ENCODE measurements around the gene PTPRD. TPM values are rescaled to one million over a fixed set of nuclear protein-coding genes. Genes with fewer than 3 reads are reported as not detected.
"Not testable (repeated sequence)": the region's sequence is repeated elsewhere in the genome, so short reads cannot be mapped to it uniquely, and the experiment has no call there.

Gene PTPRD
- total and polyA plus RNA-seq, 2 donors = 2.2 to 13.5 TPM

DNA sequence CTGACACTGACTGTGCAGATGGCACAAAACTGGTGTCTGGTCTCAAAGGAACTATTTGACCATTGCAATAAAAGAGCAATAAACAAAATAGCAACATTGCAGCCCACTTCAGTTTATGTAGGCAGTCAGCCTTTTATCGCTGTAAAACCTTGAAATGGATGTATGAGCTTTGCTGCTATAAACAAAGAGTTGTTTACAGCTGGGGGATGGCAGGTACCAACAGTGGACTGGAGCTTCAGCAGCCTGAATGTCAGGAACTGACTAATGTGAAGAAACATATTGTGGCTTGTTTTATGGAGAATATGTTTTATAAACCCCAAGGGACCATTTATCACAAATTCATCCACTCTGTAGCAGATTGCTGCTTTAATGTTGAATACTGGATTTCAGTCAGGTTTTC is 78.0 kb downstream of the PTPRD start:
- DNase-seq (ENCODE audit: low read depth in 6 of 9, low spot score in 9 of 9) = no peak
- Histone ChIP-seq H3K4me1 (ENCODE audit: control insufficient read depth in 2 of 2, insufficient read depth in 2 of 2, low read length in 2 of 2) (no peaks in the 10 kb centered on the region), H3K27ac (ENCODE audit: low read depth in 1 of 2, low read length in 1 of 2) (no peak overlapping the region), H3K27me3 (ENCODE audit: control insufficient read depth in 2 of 2, insufficient read depth in 1 of 2, low read length in 1 of 2) (no peaks in the 10 kb centered on the region), H3K36me3 (ENCODE audit: control insufficient read depth in 2 of 2, insufficient read depth in 2 of 2, low read length in 1 of 2) (no peaks in the 10 kb centered on the region), H3K9me3 (ENCODE audit: control insufficient read depth in 2 of 2, insufficient read depth in 1 of 2, low read length in 1 of 2) (no peaks in the 10 kb centered on the region), H3K4me3 (ENCODE audit: low read length in 2 of 2) (no peak overlapping the region)
- WGBS = 82% methylated on average over 1 of the region's 1 CpG

- DNase-seq (ENCODE audit: low read depth in 6 of 9, low spot score in 9 of 9) = no peak
- H3K4me3 ChIP-seq (ENCODE audit: low read length in 2 of 2) = no peak overlapping the region
- no peak overlapping the region for H3K27ac ChIP-seq (ENCODE audit: low read depth in 1 of 2, low read length in 1 of 2)
- no peaks in the 10 kb centered on the region for H3K4me1 ChIP-seq (ENCODE audit: control insufficient read depth in 2 of 2, insufficient read depth in 2 of 2, low read length in 2 of 2)
- H3K9me3 ChIP-seq (ENCODE audit: control insufficient read depth in 2 of 2, insufficient read depth in 1 of 2, low read length in 1 of 2) = no peaks in the 10 kb centered on the region
- no peaks in the 10 kb centered on the region for H3K27me3 ChIP-seq (ENCODE audit: control insufficient read depth in 2 of 2, insufficient read depth in 1 of 2, low read length in 1 of 2)
- 87% methylated on average over 1 of the region's 1 CpG for WGBS
- no peaks in the 10 kb centered on the region for H3K36me3 ChIP-seq (ENCODE audit: control insufficient read depth in 2 of 2, insufficient read depth in 2 of 2, low read length in 1 of 2)
Measured at GRCh38 chr9:10525972-10526371, 86.8 kb downstream of the PTPRD start.

DNA sequence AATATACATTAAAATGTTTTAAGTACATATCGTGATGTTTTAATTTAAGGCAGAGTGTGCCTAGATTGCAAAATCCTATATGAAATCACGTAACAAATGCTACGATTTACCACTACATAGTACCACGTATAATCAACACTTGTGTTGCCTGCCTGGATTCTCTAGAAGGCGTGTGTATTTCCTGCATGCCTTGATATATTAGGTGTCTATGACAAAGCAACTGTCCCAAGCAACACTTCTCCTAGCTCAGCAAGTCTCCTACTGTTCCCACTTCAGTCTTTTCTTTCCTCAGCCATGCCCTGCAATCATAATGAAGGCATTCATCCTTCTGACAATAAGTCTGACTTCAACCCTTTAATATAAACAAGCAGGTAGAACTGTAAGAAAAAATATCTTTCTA is 89.6 kb downstream of the PTPRD start:
- Histone ChIP-seq H3K27ac (ENCODE audit: low read depth in 1 of 2, low read length in 1 of 2) (no peak overlapping the region), H3K4me3 (ENCODE audit: low read length in 2 of 2) (no peak overlapping the region), H3K9me3 (ENCODE audit: control insufficient read depth in 2 of 2, insufficient read depth in 1 of 2, low read length in 1 of 2) (no peaks in the 10 kb centered on the region), H3K36me3 (ENCODE audit: control insufficient read depth in 2 of 2, insufficient read depth in 2 of 2, low read length in 1 of 2) (no peaks in the 10 kb centered on the region), H3K27me3 (ENCODE audit: control insufficient read depth in 2 of 2, insufficient read depth in 1 of 2, low read length in 1 of 2) (no peaks in the 10 kb centered on the region), H3K4me1 (ENCODE audit: control insufficient read depth in 2 of 2, insufficient read depth in 2 of 2, low read length in 2 of 2) (no peaks in the 10 kb centered on the region)
- DNase-seq (ENCODE audit: low read depth in 6 of 9, low spot score in 9 of 9) = no peak
- WGBS = 84% methylated on average over 5 of the region's 5 CpGs

DNA sequence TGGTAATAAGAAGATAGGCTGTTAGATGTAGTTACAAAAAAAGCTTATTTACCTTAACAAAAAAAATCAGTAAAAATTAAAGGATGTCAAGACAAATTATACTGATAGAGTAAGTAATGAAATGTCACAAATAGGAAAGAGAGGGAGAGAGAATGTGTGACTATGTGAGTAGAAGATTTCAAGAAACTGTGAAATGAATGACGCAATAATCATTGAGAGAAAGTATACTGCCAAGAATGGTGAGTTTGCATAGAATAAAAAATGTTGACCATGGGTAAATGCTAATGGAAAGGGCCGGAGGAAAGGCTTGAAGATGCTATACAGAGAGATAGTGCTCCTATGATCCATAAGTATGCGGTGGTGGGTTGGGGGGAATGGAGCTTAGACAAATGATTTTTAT is 100.7 kb downstream of the PTPRD start:
- no peaks in the 10 kb centered on the region for H3K36me3 ChIP-seq (ENCODE audit: control insufficient read depth in 2 of 2, insufficient read depth in 2 of 2, low read length in 1 of 2)
- no peaks in the 10 kb centered on the region for H3K27me3 ChIP-seq (ENCODE audit: control insufficient read depth in 2 of 2, insufficient read depth in 1 of 2, low read length in 1 of 2)
- no peak overlapping the region for H3K4me3 ChIP-seq (ENCODE audit: low read length in 2 of 2)
- H3K9me3 ChIP-seq (ENCODE audit: control insufficient read depth in 2 of 2, insufficient read depth in 1 of 2, low read length in 1 of 2) = no peaks in the 10 kb centered on the region
- H3K27ac ChIP-seq (ENCODE audit: low read depth in 1 of 2, low read length in 1 of 2) = no peak overlapping the region
- H3K4me1 ChIP-seq (ENCODE audit: control insufficient read depth in 2 of 2, insufficient read depth in 2 of 2, low read length in 2 of 2) = no peaks in the 10 kb centered on the region
- DNase-seq (ENCODE audit: low read depth in 6 of 9, low spot score in 9 of 9) = no peak
- WGBS = 93% methylated on average over 3 of the region's 3 CpGs

- Histone ChIP-seq H3K36me3 (ENCODE audit: control insufficient read depth in 2 of 2, insufficient read depth in 2 of 2, low read length in 1 of 2) (no peaks in the 10 kb centered on the region), H3K4me3 (ENCODE audit: low read length in 2 of 2) (no peak overlapping the region), H3K27me3 (ENCODE audit: control insufficient read depth in 2 of 2, insufficient read depth in 1 of 2, low read length in 1 of 2) (no peaks in the 10 kb centered on the region), H3K4me1 (ENCODE audit: control insufficient read depth in 2 of 2, insufficient read depth in 2 of 2, low read length in 2 of 2) (no peaks in the 10 kb centered on the region), H3K27ac (ENCODE audit: low read depth in 1 of 2, low read length in 1 of 2) (no peak overlapping the region), H3K9me3 (ENCODE audit: control insufficient read depth in 2 of 2, insufficient read depth in 1 of 2, low read length in 1 of 2) (no peaks in the 10 kb centered on the region)
- no peak for DNase-seq (ENCODE audit: low read depth in 6 of 9, low spot score in 9 of 9)
- WGBS = 89% methylated on average over 4 of the region's 4 CpGs
Measured at GRCh38 chr9:10488937-10489336, 123.9 kb downstream of the PTPRD start.

DNA sequence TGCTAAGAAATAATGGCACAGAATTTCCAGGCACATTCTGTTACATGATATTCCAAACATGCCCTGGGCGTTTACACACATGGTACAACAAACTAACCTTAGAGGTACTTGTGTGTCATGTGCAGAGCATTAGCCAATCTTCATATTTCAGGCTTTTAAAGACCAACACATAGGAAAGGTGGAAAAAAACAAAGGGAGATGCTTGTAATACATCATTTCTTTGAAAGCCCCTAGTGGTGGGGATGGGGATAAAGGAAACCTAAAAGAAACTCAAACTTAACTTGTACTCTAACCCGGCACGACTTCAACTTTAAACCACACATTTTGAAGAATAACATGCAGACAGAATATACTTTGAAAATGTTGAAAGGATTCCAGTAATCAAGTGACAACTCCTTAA is 133.6 kb downstream of the PTPRD start:
- H3K27ac ChIP-seq (ENCODE audit: low read depth in 1 of 2, low read length in 1 of 2) = no peak overlapping the region
- no peak for DNase-seq (ENCODE audit: low read depth in 6 of 9, low spot score in 9 of 9)
- 44% methylated on average over 3 of the region's 3 CpGs for whole genome bisulfite sequencing
- H3K4me3 ChIP-seq (ENCODE audit: low read length in 2 of 2) = no peak overlapping the region
- peaks cover 0 to 3% of the 10 kb centered on the region in 2 donors for H3K9me3 ChIP-seq (ENCODE audit: control insufficient read depth in 2 of 2, insufficient read depth in 1 of 2, low read length in 1 of 2)
- no peaks in the 10 kb centered on the region for H3K27me3 ChIP-seq (ENCODE audit: control insufficient read depth in 2 of 2, insufficient read depth in 1 of 2, low read length in 1 of 2)
- no peaks in the 10 kb centered on the region for H3K4me1 ChIP-seq (ENCODE audit: control insufficient read depth in 2 of 2, insufficient read depth in 2 of 2, low read length in 2 of 2)
- no peaks in the 10 kb centered on the region for H3K36me3 ChIP-seq (ENCODE audit: control insufficient read depth in 2 of 2, insufficient read depth in 2 of 2, low read length in 1 of 2)

DNA sequence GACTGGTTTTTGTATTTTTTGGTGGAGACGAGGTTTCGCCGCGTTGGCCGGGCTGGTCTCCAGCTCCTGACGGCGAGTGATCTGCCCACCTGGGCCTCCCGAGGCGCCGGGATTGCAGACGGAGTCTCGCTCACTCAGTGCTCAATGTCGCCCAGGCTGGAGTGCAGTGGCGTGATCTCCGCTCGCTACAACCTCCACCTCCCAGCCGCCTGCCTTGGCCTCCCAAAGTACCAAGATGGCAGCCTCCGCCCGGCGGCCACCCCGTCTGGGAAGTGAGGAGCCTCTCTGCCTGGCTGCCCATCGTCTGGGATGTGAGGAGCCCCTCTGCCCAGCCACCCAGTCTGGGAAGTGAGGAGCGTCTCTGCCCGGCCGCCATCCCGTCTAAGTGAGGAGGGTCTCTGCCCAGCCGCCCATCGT is 163.6 kb downstream of the PTPRD start:
- not testable (repeated sequence) for H3K27ac ChIP-seq (ENCODE audit: low read depth in 1 of 2, low read length in 1 of 2); DNase-seq (ENCODE audit: low read depth in 6 of 9, low spot score in 9 of 9)
- 98% methylated on average over 28 of the region's 28 CpGs for WGBS

GRCh38 chr9:10447036-10447435 is 165.8 kb downstream of the PTPRD start:
- Histone ChIP-seq H3K4me1 (ENCODE audit: control insufficient read depth in 2 of 2, insufficient read depth in 2 of 2, low read length in 2 of 2) (no peaks in the 10 kb centered on the region), H3K27ac (ENCODE audit: low read depth in 1 of 2, low read length in 1 of 2) (no peak overlapping the region), H3K4me3 (ENCODE audit: low read length in 2 of 2) (no peak overlapping the region), H3K36me3 (ENCODE audit: control insufficient read depth in 2 of 2, insufficient read depth in 2 of 2, low read length in 1 of 2) (no peaks in the 10 kb centered on the region), H3K27me3 (ENCODE audit: control insufficient read depth in 2 of 2, insufficient read depth in 1 of 2, low read length in 1 of 2) (no peaks in the 10 kb centered on the region), H3K9me3 (ENCODE audit: control insufficient read depth in 2 of 2, insufficient read depth in 1 of 2, low read length in 1 of 2) (no peaks in the 10 kb centered on the region)
- 84% methylated on average over 3 of the region's 3 CpGs for WGBS
- no peak for DNase-seq (ENCODE audit: low read depth in 6 of 9, low spot score in 9 of 9)

More for the DNA sequence above, 163.6 kb downstream of the PTPRD start:
- H3K4me3 ChIP-seq (ENCODE audit: low read length in 2 of 2); H3K9me3 ChIP-seq (ENCODE audit: control insufficient read depth in 2 of 2, insufficient read depth in 1 of 2, low read length in 1 of 2); H3K4me1 ChIP-seq (ENCODE audit: control insufficient read depth in 2 of 2, insufficient read depth in 2 of 2, low read length in 2 of 2); H3K36me3 ChIP-seq (ENCODE audit: control insufficient read depth in 2 of 2, insufficient read depth in 2 of 2, low read length in 1 of 2); H3K27me3 ChIP-seq (ENCODE audit: control insufficient read depth in 2 of 2, insufficient read depth in 1 of 2, low read length in 1 of 2): not testable (repeated sequence)

DNA sequence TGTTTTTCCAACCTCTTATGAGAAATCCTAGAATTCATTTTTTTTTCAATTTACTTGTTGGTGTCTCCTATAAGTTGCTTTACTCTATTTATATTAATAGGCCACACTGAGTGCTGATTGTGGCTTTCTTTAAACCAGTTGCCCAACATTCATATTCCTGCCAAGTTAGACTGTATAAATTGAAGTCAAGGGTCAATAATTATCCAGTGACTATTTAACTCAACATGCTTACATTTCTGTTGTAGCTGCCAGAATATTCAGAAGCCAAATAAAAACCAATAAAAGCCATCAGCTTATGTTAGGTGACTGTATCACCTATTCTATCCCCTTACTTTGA is 169.0 kb downstream of the PTPRD start:
- no peaks in the 10 kb centered on the region for H3K36me3 ChIP-seq (ENCODE audit: control insufficient read depth in 2 of 2, insufficient read depth in 2 of 2, low read length in 1 of 2)
- no peaks in the 10 kb centered on the region for H3K4me1 ChIP-seq (ENCODE audit: control insufficient read depth in 2 of 2, insufficient read depth in 2 of 2, low read length in 2 of 2)
- H3K9me3 ChIP-seq (ENCODE audit: control insufficient read depth in 2 of 2, insufficient read depth in 1 of 2, low read length in 1 of 2) = no peaks in the 10 kb centered on the region
- no peak for DNase-seq (ENCODE audit: low read depth in 6 of 9, low spot score in 9 of 9)
- H3K27ac ChIP-seq (ENCODE audit: low read depth in 1 of 2, low read length in 1 of 2) = no peak overlapping the region
- H3K4me3 ChIP-seq (ENCODE audit: low read length in 2 of 2) = no peak overlapping the region
- H3K27me3 ChIP-seq (ENCODE audit: control insufficient read depth in 2 of 2, insufficient read depth in 1 of 2, low read length in 1 of 2) = no peaks in the 10 kb centered on the region

DNA sequence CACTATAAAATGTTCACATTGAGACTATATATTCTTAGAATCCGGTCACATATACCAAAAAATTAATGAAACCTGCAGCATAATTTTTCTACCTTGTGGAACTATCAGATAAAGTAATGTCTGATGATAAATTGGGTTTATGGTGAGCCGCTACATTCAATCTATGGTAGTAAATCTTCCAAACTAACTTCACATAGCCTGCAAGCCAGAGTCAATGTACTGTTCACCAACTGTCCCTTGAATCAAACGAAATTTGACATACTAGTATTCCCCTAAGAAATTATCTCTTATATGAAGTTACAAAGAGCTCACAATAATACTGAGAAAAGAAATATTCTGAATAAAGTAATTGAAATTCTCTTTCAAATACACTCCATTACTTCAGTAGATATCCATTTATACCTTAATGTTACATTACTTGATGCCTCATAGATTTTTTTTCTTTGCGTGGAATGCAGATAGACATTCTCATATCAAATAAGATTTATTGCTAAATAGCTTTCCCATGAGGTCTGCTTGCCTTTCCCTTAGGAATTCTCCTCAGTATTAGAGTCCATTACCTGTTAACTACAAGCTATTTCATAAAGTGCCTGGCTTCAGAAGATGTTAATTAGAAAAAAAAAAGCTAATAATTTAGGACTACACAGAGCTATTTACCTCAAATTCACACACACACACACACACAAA is 169.5 kb downstream of the PTPRD start:
- no peak for DNase-seq (ENCODE audit: low read depth in 6 of 9, low spot score in 9 of 9)
- H3K9me3 ChIP-seq (ENCODE audit: control insufficient read depth in 2 of 2, insufficient read depth in 1 of 2, low read length in 1 of 2) = no peaks in the 10 kb centered on the region
- H3K4me3 ChIP-seq (ENCODE audit: low read length in 2 of 2) = no peak overlapping the region
- no peaks in the 10 kb centered on the region for H3K36me3 ChIP-seq (ENCODE audit: control insufficient read depth in 2 of 2, insufficient read depth in 2 of 2, low read length in 1 of 2)
- 89% methylated on average over 4 of the region's 4 CpGs for WGBS
- H3K27ac ChIP-seq (ENCODE audit: low read depth in 1 of 2, low read length in 1 of 2) = no peak overlapping the region
- no peaks in the 10 kb centered on the region for H3K4me1 ChIP-seq (ENCODE audit: control insufficient read depth in 2 of 2, insufficient read depth in 2 of 2, low read length in 2 of 2)
- no peaks in the 10 kb centered on the region for H3K27me3 ChIP-seq (ENCODE audit: control insufficient read depth in 2 of 2, insufficient read depth in 1 of 2, low read length in 1 of 2)

Data from thymus (tissue), 11 donors.